ENCODE data around the gene UBE2D2.

DNA sequence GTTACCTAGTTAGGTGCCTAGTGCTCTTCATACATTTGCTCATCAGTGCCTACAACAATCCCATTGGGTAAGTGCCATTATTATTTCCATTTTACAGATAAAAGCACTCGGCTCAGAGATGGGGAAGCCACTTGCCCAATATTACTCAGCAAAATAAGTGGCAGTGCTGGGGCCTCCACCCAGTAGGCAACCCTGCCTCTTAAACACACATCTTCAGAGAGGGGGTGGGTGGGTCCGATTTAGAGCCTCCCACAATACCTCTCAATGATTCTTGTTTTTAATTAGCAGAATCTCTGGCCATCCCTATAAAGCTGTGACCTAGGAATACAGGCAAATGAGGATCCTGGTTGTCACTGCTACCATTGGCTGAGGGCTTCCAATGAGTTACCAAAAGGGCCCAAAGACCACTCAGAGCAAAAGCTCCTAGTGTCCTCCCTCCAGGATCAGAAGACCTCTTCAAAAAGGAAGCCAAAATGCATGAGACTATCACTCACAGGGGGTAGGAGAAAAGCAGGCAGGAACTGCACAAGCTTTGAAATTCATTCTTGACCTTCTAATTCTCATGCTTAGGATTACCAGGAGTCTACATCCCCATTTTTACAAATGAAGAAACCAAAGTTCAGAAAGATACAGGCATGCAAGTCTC, 36.1 kb upstream of the UBE2D2 start:
- TF ChIP-seq, protein P1, sequence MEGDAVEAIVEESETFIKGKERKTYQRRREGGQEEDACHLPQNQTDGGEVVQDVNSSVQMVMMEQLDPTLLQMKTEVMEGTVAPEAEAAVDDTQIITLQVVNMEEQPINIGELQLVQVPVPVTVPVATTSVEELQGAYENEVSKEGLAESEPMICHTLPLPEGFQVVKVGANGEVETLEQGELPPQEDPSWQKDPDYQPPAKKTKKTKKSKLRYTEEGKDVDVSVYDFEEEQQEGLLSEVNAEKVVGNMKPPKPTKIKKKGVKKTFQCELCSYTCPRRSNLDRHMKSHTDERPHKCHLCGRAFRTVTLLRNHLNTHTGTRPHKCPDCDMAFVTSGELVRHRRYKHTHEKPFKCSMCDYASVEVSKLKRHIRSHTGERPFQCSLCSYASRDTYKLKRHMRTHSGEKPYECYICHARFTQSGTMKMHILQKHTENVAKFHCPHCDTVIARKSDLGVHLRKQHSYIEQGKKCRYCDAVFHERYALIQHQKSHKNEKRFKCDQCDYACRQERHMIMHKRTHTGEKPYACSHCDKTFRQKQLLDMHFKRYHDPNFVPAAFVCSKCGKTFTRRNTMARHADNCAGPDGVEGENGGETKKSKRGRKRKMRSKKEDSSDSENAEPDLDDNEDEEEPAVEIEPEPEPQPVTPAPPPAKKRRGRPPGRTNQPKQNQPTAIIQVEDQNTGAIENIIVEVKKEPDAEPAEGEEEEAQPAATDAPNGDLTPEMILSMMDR (conservative IDR thresholded peaks at IDR 0.05; ENCODE audit: low read depth, low read length): no peak
- TF ChIP-seq RAD21 (IDR thresholded peaks at IDR 0.05; ENCODE audit: low read length): no peak
- TF ChIP-seq, protein P2, sequence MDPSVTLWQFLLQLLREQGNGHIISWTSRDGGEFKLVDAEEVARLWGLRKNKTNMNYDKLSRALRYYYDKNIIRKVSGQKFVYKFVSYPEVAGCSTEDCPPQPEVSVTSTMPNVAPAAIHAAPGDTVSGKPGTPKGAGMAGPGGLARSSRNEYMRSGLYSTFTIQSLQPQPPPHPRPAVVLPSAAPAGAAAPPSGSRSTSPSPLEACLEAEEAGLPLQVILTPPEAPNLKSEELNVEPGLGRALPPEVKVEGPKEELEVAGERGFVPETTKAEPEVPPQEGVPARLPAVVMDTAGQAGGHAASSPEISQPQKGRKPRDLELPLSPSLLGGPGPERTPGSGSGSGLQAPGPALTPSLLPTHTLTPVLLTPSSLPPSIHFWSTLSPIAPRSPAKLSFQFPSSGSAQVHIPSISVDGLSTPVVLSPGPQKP (IDR thresholded peaks at IDR 0.05; ENCODE audit: borderline replicate concordance, low read depth, low read length): no peak
- no peak for TF ChIP-seq SMC3 (IDR thresholded peaks at IDR 0.05; ENCODE audit: low read depth, low read length)
- TF ChIP-seq POLR2A (IDR thresholded peaks at IDR 0.05; ENCODE audit: low read depth, low read length): no peak
- no peak for TF ChIP-seq CHD1 (IDR thresholded peaks at IDR 0.05; ENCODE audit: low read depth, low read length)
- TF ChIP-seq MXI1 (IDR thresholded peaks at IDR 0.05; ENCODE audit: borderline replicate concordance, low read depth, low read length): no peak
- no peak for TF ChIP-seq BHLHE40 (IDR thresholded peaks at IDR 0.05; ENCODE audit: low read depth, low read length)
- no peak for TF ChIP-seq RFX5 (IDR thresholded peaks at IDR 0.05; ENCODE audit: low read depth, low read length)
- TF ChIP-seq CEBPB (IDR thresholded peaks at IDR 0.05; ENCODE audit: low read depth, low read length): no peak
